CD4-positive, alpha-beta memory T cell (primary cell): ENCODE measurements around the gene CREBL2. TPM values are rescaled to one million over a fixed set of nuclear protein-coding genes. Genes with fewer than 3 reads are reported as not detected.
"Not testable (repeated sequence)": the region's sequence is repeated elsewhere in the genome, so short reads cannot be mapped to it uniquely, and the experiment has no call there.

Source experiments
- CTCF ChIA-PET: fragments of 350-600 bp; sonication (Branson Sonifier 250); formaldehyde crosslinking; loops from one replicate; lab custom pipeline; 2021; ENCODE audit warnings: inconsistent platforms; ENCODE audit not compliant: partially characterized antibody; lab: Charles Lee
- POLR2A ChIA-PET: fragments of 350-600 bp; sonication (Branson Sonifier 250); formaldehyde crosslinking; loops from one replicate; lab custom pipeline; 2021; ENCODE audit not compliant: partially characterized antibody; lab: Charles Lee
- DNase-seq, 5 donors: peaks; one replicate each; pipeline versions ENCODE4 v3.0.0 to v3.0.0-alpha.2; 2020 to 2022; ENCODE audit warnings: mixed read lengths in 1 of 5
- H3K27ac ChIP-seq: one replicate; pipeline ENCODE4 v1.7.0; 2013; ENCODE audit warnings: low read depth, low read length
- H3K27me3 ChIP-seq: 2 replicates; pipeline ENCODE4 v1.7.0; 2013; ENCODE audit warnings: mild to moderate bottlenecking, low read length, moderate library complexity; ENCODE audit not compliant: insufficient read depth
- H3K36me3 ChIP-seq: 2 replicates; pipeline ENCODE4 v1.7.0; 2013; ENCODE audit warnings: mild to moderate bottlenecking, low read length, moderate library complexity; ENCODE audit not compliant: insufficient read depth
- H3K4me1 ChIP-seq: 2 replicates; pipeline ENCODE4 v1.7.0; 2013; ENCODE audit warnings: mild to moderate bottlenecking, low read length, moderate library complexity; ENCODE audit not compliant: insufficient read depth
- H3K4me3 ChIP-seq, 2 donors: one replicate each; pipeline ENCODE4 v1.7.0; 2013; ENCODE audit warnings: low read length in 2 of 2, mild to moderate bottlenecking in 1 of 2
- H3K9me3 ChIP-seq, 2 donors: one replicate each; pipeline ENCODE4 v1.7.0; 2013; ENCODE audit warnings: low read length in 2 of 2, control low read depth in 1 of 2; ENCODE audit not compliant: control insufficient read depth in 1 of 2
- H3K27ac Mint-ChIP-seq, 7 donors: one replicate each; pipeline ENCODE4 v1.8.0; 2020 to 2021; ENCODE audit warnings: mixed read lengths in 7 of 7, mild to moderate bottlenecking in 6 of 7, inconsistent platforms in 3 of 7, moderate library complexity in 3 of 7
- H3K27me3 Mint-ChIP-seq, 2 donors: one replicate each; pipeline ENCODE4 v1.8.0; 2020 to 2021; ENCODE audit warnings: mixed read lengths in 2 of 2
- H3K36me3 Mint-ChIP-seq, 2 donors: one replicate each; pipeline ENCODE4 v1.8.0; 2020 to 2021; ENCODE audit warnings: mixed read lengths in 2 of 2, inconsistent platforms in 1 of 2, mild to moderate bottlenecking in 1 of 2
- H3K4me1 Mint-ChIP-seq, 4 donors: one replicate each; pipeline ENCODE4 v1.8.0; 2020 to 2021; ENCODE audit warnings: mixed read lengths in 4 of 4, mild to moderate bottlenecking in 1 of 4
- H3K4me3 Mint-ChIP-seq, 8 donors: one replicate each; pipeline ENCODE4 v1.8.0; 2020 to 2021; ENCODE audit warnings: mixed read lengths in 8 of 8, mild to moderate bottlenecking in 7 of 8, moderate library complexity in 6 of 8, inconsistent platforms in 3 of 8
- H3K9me3 Mint-ChIP-seq, 8 donors: one replicate each; pipeline ENCODE4 v1.8.0; 2020 to 2021; ENCODE audit warnings: mixed read lengths in 8 of 8, mild to moderate bottlenecking in 5 of 8, inconsistent platforms in 3 of 8, moderate library complexity in 1 of 8
- intact Hi-C: fragments of 100-400 bp; cut with micrococcal nuclease; formaldehyde crosslinking; loops from one replicate; pipeline ENCODE4 v1.15.1; 2023
- polyA plus RNA-seq, 2 donors: library from polyadenylated mRNA; unstranded; fragments of 300-500 nt; fragmentation: Illumina TruSeq; gene quantifications; one replicate each; pipeline ENCODE4 v1.2.3, GENCODE V29; 2021
- total RNA-seq, 2 experiments: library from RNA; stranded (reverse); gene quantifications; one replicate each; pipeline ENCODE4 v1.2.3, GENCODE V29; 2021

The CREBL2 gene
- total and polyA plus RNA-seq, 4 experiments from 2014 or later: 51.0 to 107 (median 61.8) TPM

- H3K27me3 ChIP-seq, H3K27me3 Mint-ChIP-seq, H3K27ac ChIP-seq, H3K27ac Mint-ChIP-seq, H3K36me3 ChIP-seq, H3K4me3 ChIP-seq, DNase-seq, intact Hi-C loops, H3K4me3 Mint-ChIP-seq: not testable (repeated sequence)
- H3K9me3 ChIP-seq: peaks cover 5 to 24% of the 10 kb centered on the region in 2 donors
- CTCF ChIA-PET: interaction anchor here (1.5 kb wide), 1 partner anchor 21 kb away, joined by 3 read pairs; no protein-coding TSS in a partner anchor
- POLR2A ChIA-PET: interaction anchor here (1.3 kb wide), 1 partner anchor 125 kb away, joined by 3 read pairs; no protein-coding TSS in a partner anchor
- Mint-ChIP-seq H3K36me3 (peaks cover 6 to 22% of the 10 kb centered on the region in 2 donors), H3K4me1 (peaks cover 13 to 19% (median 15%) of the 10 kb centered on the region in 4 donors), H3K9me3 (peaks cover 4 to 42% (median 33%) of the 10 kb centered on the region in 8 donors)
- H3K4me1 ChIP-seq: peaks cover 13% of the 10 kb centered on the region
These were observed 41.0 kb downstream of the CREBL2 start for GRCh38 chr12:12652704-12653103.

DNA sequence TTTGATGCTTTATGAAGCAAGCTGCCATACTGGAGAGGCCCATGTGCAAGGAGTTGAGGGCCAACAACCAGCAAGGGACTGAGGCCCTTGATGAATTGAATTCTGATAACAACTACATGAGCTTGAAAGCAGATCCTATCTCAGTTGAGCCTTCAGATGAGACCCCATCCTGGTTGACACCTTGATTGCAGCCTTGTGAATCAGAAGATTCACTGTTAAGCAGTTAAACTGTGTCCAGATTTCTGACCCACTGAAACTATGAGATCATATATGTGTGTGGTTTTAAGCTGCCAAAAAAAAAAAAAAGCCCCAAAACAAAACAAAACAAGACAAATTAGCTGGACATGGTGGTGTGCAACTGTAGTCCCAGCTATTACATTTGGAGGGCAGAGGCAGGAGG is 42.2 kb downstream of the CREBL2 start:
- no peak overlapping the region for H3K4me3 ChIP-seq
- DNase-seq: no peak
- H3K4me1 ChIP-seq: peaks cover 13% of the 10 kb centered on the region
- H3K27me3 Mint-ChIP-seq: no peaks in the 10 kb centered on the region
- POLR2A ChIA-PET: interaction anchor here (0.9 to 3.7 kb wide), 8 partner anchors 43 to 297 kb away, joined by 3 to 27 read pairs (median 4); partner anchors contain the start of genes BORCS5 and DUSP16
- H3K9me3 ChIP-seq: peaks cover 5 to 11% of the 10 kb centered on the region in 2 donors
- intact Hi-C loops: no loop called here
- H3K36me3 Mint-ChIP-seq: peaks cover 2 to 16% of the 10 kb centered on the region in 2 donors
- CTCF ChIA-PET: interaction anchor here (0.9 to 8.4 kb wide), 15 partner anchors 8 to 277 kb away, joined by 3 to 90 read pairs (median 5); partner anchors contain the start of genes CREBL2 and DUSP16
- no peak overlapping the region for H3K4me3 Mint-ChIP-seq
- no peak overlapping the region for H3K27ac Mint-ChIP-seq
- H3K27ac ChIP-seq: no peak overlapping the region
- H3K4me1 Mint-ChIP-seq: peaks cover 13 to 19% (median 14%) of the 10 kb centered on the region in 4 donors
- H3K9me3 Mint-ChIP-seq: peaks cover under 1 to 30% (median 22%) of the 10 kb centered on the region in 8 donors
- H3K27me3 ChIP-seq: no peaks in the 10 kb centered on the region
- H3K36me3 ChIP-seq: no peaks in the 10 kb centered on the region

GRCh38 chr12:12654691-12655460 is 43.2 kb downstream of the CREBL2 start:
- intact Hi-C loops: loop anchor here (5.0 kb wide), 1 partner anchor 153 kb away; no protein-coding TSS in a partner anchor
- Histone ChIP-seq H3K27ac (no peak overlapping the region), H3K4me3 (no peak overlapping the region), H3K36me3 (no peaks in the 10 kb centered on the region), H3K9me3 (peaks cover 0 to 5% of the 10 kb centered on the region in 2 donors), H3K27me3 (no peaks in the 10 kb centered on the region), H3K4me1 (peaks cover 13% of the 10 kb centered on the region)
- no peaks in the 10 kb centered on the region for H3K27me3 Mint-ChIP-seq
- H3K36me3 Mint-ChIP-seq: peaks cover 1 to 8% of the 10 kb centered on the region in 2 donors
- peaks cover 0 to 21% (median 13%) of the 10 kb centered on the region in 8 donors for H3K9me3 Mint-ChIP-seq
- POLR2A ChIA-PET: interaction anchor here (0.8 to 3.7 kb wide), 13 partner anchors 9 to 297 kb away, joined by 3 to 27 read pairs (median 5); partner anchors contain the start of genes CREBL2, DDX47 and DUSP16
- peaks cover 13 to 19% (median 14%) of the 10 kb centered on the region in 4 donors for H3K4me1 Mint-ChIP-seq
- CTCF ChIA-PET: interaction anchor here (0.7 to 8.4 kb wide), 50 partner anchors 9 to 323 kb away, joined by 3 to 90 read pairs (median 5); partner anchors contain the start of genes BORCS5, CREBL2 and DUSP16
- H3K4me3 Mint-ChIP-seq: no peak overlapping the region
- no peak for DNase-seq
- peak overlapping the region in 2 of 7 donors; percentile 70 to 79 for H3K27ac Mint-ChIP-seq

DNA sequence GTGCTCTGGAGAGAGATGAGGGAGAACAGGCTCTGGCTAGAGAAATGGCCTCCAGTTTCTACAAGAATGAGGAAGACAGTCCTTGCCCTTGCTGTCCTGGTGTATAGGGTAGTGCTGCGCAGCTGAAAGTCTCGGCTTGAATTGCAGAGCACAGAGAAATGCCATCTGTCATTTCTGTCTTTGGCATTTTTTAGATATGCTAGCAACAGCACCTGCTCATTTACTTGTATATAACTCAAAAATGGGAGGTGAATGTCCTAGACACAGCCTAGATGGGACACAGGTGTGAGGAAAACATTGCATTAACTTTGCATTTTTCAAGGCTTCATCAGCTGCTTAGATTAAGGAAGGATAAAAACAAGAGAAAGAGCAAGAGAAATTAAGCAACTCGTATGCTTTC is 48.5 kb downstream of the CREBL2 start:
- ChIA-PET POLR2A (no interaction called here), CTCF (interaction anchor here (2.9 to 8.4 kb wide), 2 partner anchors 76 to 283 kb away, joined by 9 to 90 read pairs; no protein-coding TSS in a partner anchor)
- intact Hi-C loops: no loop called here
- Histone ChIP-seq H3K27ac (no peak overlapping the region), H3K9me3 (no peaks in the 10 kb centered on the region), H3K4me1 (peaks cover 8% of the 10 kb centered on the region), H3K4me3 (no peak overlapping the region), H3K36me3 (no peaks in the 10 kb centered on the region), H3K27me3 (no peaks in the 10 kb centered on the region)
- Mint-ChIP-seq H3K9me3 (no peaks in the 10 kb centered on the region), H3K27ac (no peak overlapping the region), H3K4me1 (peaks cover 5 to 7% (median 7%) of the 10 kb centered on the region in 4 donors), H3K4me3 (no peak overlapping the region), H3K36me3 (peaks cover 2 to 9% of the 10 kb centered on the region in 2 donors), H3K27me3 (no peaks in the 10 kb centered on the region)
- no peak for DNase-seq

GRCh38 chr12:12661086-12661856 is 49.6 kb downstream of the CREBL2 start:
- H3K4me1 ChIP-seq: no peaks in the 10 kb centered on the region
- no peak overlapping the region for H3K27ac ChIP-seq
- Mint-ChIP-seq H3K9me3 (no peaks in the 10 kb centered on the region), H3K36me3 (peaks cover 2 to 9% of the 10 kb centered on the region in 2 donors), H3K27me3 (no peaks in the 10 kb centered on the region), H3K4me3 (no peak overlapping the region), H3K27ac (peak overlapping the region in 1 of 7 donors; percentile 22), H3K4me1 (no peaks in the 10 kb centered on the region)
- CTCF ChIA-PET: interaction anchor here (1.0 to 8.4 kb wide), 2 partner anchors 75 to 304 kb away, joined by 4 to 90 read pairs; partner anchors contain the start of gene BORCS5
- DNase-seq: no peak
- no peaks in the 10 kb centered on the region for H3K27me3 ChIP-seq
- H3K36me3 ChIP-seq: no peaks in the 10 kb centered on the region
- no peaks in the 10 kb centered on the region for H3K9me3 ChIP-seq
- intact Hi-C loops: no loop called here
- H3K4me3 ChIP-seq: no peak overlapping the region
- POLR2A ChIA-PET: interaction anchor here (1.3 kb wide), 2 partner anchors 53 to 100 kb away, joined by 3 read pairs; no protein-coding TSS in a partner anchor

DNA sequence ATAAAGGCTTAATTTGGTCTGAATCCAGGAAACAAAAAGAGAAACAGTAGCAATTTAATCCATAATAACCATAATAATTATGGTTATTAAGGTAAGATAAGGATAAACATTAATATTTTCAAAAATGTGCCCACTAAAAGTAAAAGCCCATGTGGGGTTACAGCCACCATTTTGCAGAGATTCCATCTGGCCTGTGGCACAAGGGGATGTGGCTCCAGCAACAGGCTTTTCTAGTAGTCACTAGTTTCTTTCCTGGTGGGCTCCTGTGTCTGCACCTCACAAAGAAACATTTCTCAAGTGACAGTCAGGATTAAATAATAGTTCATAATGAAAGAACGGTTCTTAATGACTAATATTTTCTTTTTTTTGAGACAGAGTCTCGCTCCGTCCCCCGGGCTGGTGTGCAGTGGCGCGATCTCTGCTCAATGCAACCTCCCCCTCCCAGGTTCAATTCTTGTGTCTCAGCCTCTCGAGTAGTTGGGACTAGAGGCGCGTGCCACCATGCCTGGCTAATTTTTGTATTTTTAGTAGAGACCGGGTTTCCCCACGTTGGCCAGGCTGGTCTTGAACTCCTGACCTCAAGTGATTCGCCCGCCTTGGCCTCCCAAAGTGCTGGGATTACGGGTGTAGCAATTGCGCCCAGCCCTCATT is 52.1 kb downstream of the CREBL2 start:
- Mint-ChIP-seq H3K27ac (no peak overlapping the region), H3K9me3 (no peaks in the 10 kb centered on the region), H3K36me3 (peaks cover 2 to 9% of the 10 kb centered on the region in 2 donors), H3K27me3 (no peaks in the 10 kb centered on the region), H3K4me3 (no peak overlapping the region), H3K4me1 (no peaks in the 10 kb centered on the region)
- ChIA-PET POLR2A (interaction anchor here (0.6 to 1.5 kb wide), 3 partner anchors 34 to 108 kb away, joined by 3 to 5 read pairs (median 4); no protein-coding TSS in a partner anchor), CTCF (interaction anchor here (0.7 to 2.2 kb wide), 6 partner anchors 8 to 109 kb away, joined by 4 to 11 read pairs (median 4); no protein-coding TSS in a partner anchor)
- Histone ChIP-seq H3K27me3 (no peaks in the 10 kb centered on the region), H3K4me3 (no peak overlapping the region), H3K27ac (no peak overlapping the region), H3K36me3 (no peaks in the 10 kb centered on the region), H3K4me1 (no peaks in the 10 kb centered on the region), H3K9me3 (no peaks in the 10 kb centered on the region)
- DNase-seq: no peak
- intact Hi-C loops: no loop called here
